H9 (cell line): Measurements from ENCODE around the gene HLA-G. TPM values are rescaled to one million over a fixed set of nuclear protein-coding genes. Genes with fewer than 3 reads are reported as not detected.

Experiments used
- DNase-seq: peaks from one replicate; pipeline ENCODE4 v3.0.0-alpha.2; 2017
- H2AFZ ChIP-seq: one replicate; pipeline ENCODE4 v1.6.1; 2013; ENCODE audit warnings: mild to moderate bottlenecking, low read length, control low read depth, moderate library complexity
- H2AK5ac ChIP-seq: 2 replicates; pipeline ENCODE4 v1.6.1; 2013; ENCODE audit warnings: low read length, control low read depth, mixed read lengths; ENCODE audit not compliant: insufficient read length
- H2BK120ac ChIP-seq: one replicate; pipeline ENCODE4 v1.6.1; 2013; ENCODE audit warnings: low read depth, mild to moderate bottlenecking, low read length, control low read depth, inconsistent platforms; ENCODE audit not compliant: poor library complexity, severe bottlenecking
- H2BK12ac ChIP-seq: 2 replicates; pipeline ENCODE4 v1.6.1; 2013; ENCODE audit warnings: low read length, control low read depth, mixed read lengths, low read depth; ENCODE audit not compliant: insufficient read length
- H2BK15ac ChIP-seq: 2 replicates; pipeline ENCODE4 v1.6.1; 2013; ENCODE audit warnings: low read depth, low read length, control low read depth
- H2BK20ac ChIP-seq: one replicate; pipeline ENCODE4 v1.6.1; 2013; ENCODE audit warnings: low read depth, mild to moderate bottlenecking, low read length, control low read depth, inconsistent platforms; ENCODE audit not compliant: poor library complexity, severe bottlenecking
- H2BK5ac ChIP-seq: 2 replicates; pipeline ENCODE4 v1.6.1; 2013; ENCODE audit warnings: low read length, control low read depth, mixed read lengths; ENCODE audit not compliant: insufficient read length
- H3K14ac ChIP-seq: 2 replicates; pipeline ENCODE4 v1.6.1; 2013; ENCODE audit warnings: low read length, control low read depth; ENCODE audit not compliant: insufficient read depth
- H3K18ac ChIP-seq: 2 replicates; pipeline ENCODE4 v1.6.1; 2013; ENCODE audit warnings: low read depth, mild to moderate bottlenecking, mixed read lengths, low read length, control low read depth; ENCODE audit not compliant: insufficient read length
- H3K23ac ChIP-seq: 2 replicates; pipeline ENCODE4 v1.6.1; 2013; ENCODE audit warnings: low read length, control low read depth, mixed read lengths, low read depth; ENCODE audit not compliant: insufficient read length
- H3K23me2 ChIP-seq: 2 replicates; pipeline ENCODE4 v1.6.1; 2013; ENCODE audit warnings: low read depth, mild to moderate bottlenecking, mixed read lengths, low read length, control low read depth; ENCODE audit not compliant: insufficient read length, poor library complexity, severe bottlenecking
- H3K27ac ChIP-seq: 2 replicates; pipeline ENCODE4 v1.5.1; 2013; ENCODE audit warnings: low read length, control low read depth, mixed read lengths, low read depth; ENCODE audit not compliant: insufficient read length
- H3K27me3 ChIP-seq: 2 replicates; pipeline ENCODE4 v1.6.1; 2013; ENCODE audit warnings: low read length, control low read depth, inconsistent platforms; ENCODE audit not compliant: insufficient read depth
- H3K4ac ChIP-seq: 2 replicates; pipeline ENCODE4 v1.6.1; 2013; ENCODE audit warnings: low read depth, mild to moderate bottlenecking, control low read depth, inconsistent platforms, low read length, moderate library complexity
- H3K4me1 ChIP-seq: 2 replicates; pipeline ENCODE4 v1.6.1; 2013; ENCODE audit warnings: low read length, control low read depth, inconsistent platforms; ENCODE audit not compliant: insufficient read depth
- H3K4me2 ChIP-seq: 2 replicates; pipeline ENCODE4 v1.6.1; 2013; ENCODE audit warnings: low read length, control low read depth, mixed read lengths; ENCODE audit not compliant: insufficient read length, insufficient read depth
- H3K56ac ChIP-seq: 2 replicates; pipeline ENCODE4 v1.6.1; 2013; ENCODE audit warnings: low read depth, mild to moderate bottlenecking, mixed read lengths, low read length, control low read depth; ENCODE audit not compliant: insufficient read length
- H3K79me1 ChIP-seq: 2 replicates; pipeline ENCODE4 v1.6.1; 2013; ENCODE audit warnings: low read depth, mild to moderate bottlenecking, moderate library complexity, low read length, control low read depth, inconsistent platforms; ENCODE audit not compliant: insufficient read depth, poor library complexity, severe bottlenecking
- H3K79me2 ChIP-seq: 2 replicates; pipeline ENCODE4 v1.6.1; 2013; ENCODE audit warnings: low read length, control low read depth, inconsistent platforms; ENCODE audit not compliant: insufficient read depth
- H3K9ac ChIP-seq: 2 replicates; pipeline ENCODE4 v1.6.1; 2013; ENCODE audit warnings: low read length, control low read depth, mixed read lengths; ENCODE audit not compliant: insufficient read length; ENCODE audit errors: extremely low read depth
- H3K9me3 ChIP-seq: one replicate; pipeline ENCODE4 v1.6.1; 2013; ENCODE audit warnings: low read depth, low read length, inconsistent platforms; ENCODE audit not compliant: control insufficient read depth
- H3T11ph ChIP-seq: one replicate; pipeline ENCODE4 v1.6.1; 2013; ENCODE audit warnings: mild to moderate bottlenecking, low read length, control low read depth, inconsistent platforms
- H4K20me1 ChIP-seq: one replicate; pipeline ENCODE4 v1.6.1; 2013; ENCODE audit not compliant: control insufficient read depth, insufficient read length, insufficient read depth
- H4K5ac ChIP-seq: 2 replicates; pipeline ENCODE4 v1.6.1; 2013; ENCODE audit warnings: low read depth, mild to moderate bottlenecking, mixed read lengths, low read length, control low read depth; ENCODE audit not compliant: insufficient read length
- H4K8ac ChIP-seq: replicated peaks from 2 replicates; pipeline ENCODE4 v1.6.1; 2013; ENCODE audit warnings: low read length, control low read depth, mixed read lengths, low read depth; ENCODE audit not compliant: insufficient read length
- H4K91ac ChIP-seq: 2 replicates; pipeline ENCODE4 v1.6.1; 2013; ENCODE audit warnings: low read depth, mild to moderate bottlenecking, moderate library complexity, mixed read lengths, low read length, control low read depth; ENCODE audit not compliant: insufficient read length
- H3K27ac Mint-ChIP-seq, 3 experiments: 2 replicates in 2 of 3; 3 replicates in 1 of 3; pipeline ENCODE4 v1.8.0; 2020 to 2021; ENCODE audit warnings: mixed read lengths in 3 of 3, mild to moderate bottlenecking in 1 of 3, moderate library complexity in 1 of 3
- H3K27me3 Mint-ChIP-seq: 2 replicates; pipeline ENCODE4 v1.8.0; 2021; ENCODE audit warnings: low read depth, mild to moderate bottlenecking, moderate library complexity, mixed read lengths
- H3K36me3 Mint-ChIP-seq, 3 experiments: 2 replicates in 2 of 3; 3 replicates in 1 of 3; pipeline ENCODE4 v1.8.0; 2020 to 2021; ENCODE audit warnings: low read depth in 3 of 3, mixed read lengths in 3 of 3; ENCODE audit not compliant: insufficient read depth in 1 of 3
- H3K4me1 Mint-ChIP-seq, 2 experiments: 2 replicates each; pipeline ENCODE4 v1.8.0; 2020; ENCODE audit warnings: mixed read lengths in 2 of 2
- H3K4me3 Mint-ChIP-seq, 2 experiments: 2 replicates in 1 of 2; 3 replicates in 1 of 2; pipeline ENCODE4 v1.8.0; 2020 to 2021; ENCODE audit warnings: mild to moderate bottlenecking in 2 of 2, mixed read lengths in 2 of 2, moderate library complexity in 1 of 2
- H3K9me3 Mint-ChIP-seq, 2 experiments: 2 replicates in 1 of 2; 3 replicates in 1 of 2; pipeline ENCODE4 v1.8.0; 2020; ENCODE audit warnings: mild to moderate bottlenecking in 2 of 2, mixed read lengths in 2 of 2, moderate library complexity in 1 of 2
- total RNA-seq: library from RNA; stranded (reverse); gene quantifications from 2 replicates; pipeline ENCODE4 v1.2.1, GENCODE V29; 2021
- TF ChIP-seq, protein P1 (sequence below): fragments of 200-600 bp; sonication (generic); conservative IDR thresholded peaks from 3 replicates; pipeline ENCODE4 v1.8.0; 2021; ENCODE audit warnings: antibody characterized with exemption, mild to moderate bottlenecking

The HLA-G gene
- total RNA-seq, 1 experiment from 2014 or later = 2.7 TPM

DNA sequence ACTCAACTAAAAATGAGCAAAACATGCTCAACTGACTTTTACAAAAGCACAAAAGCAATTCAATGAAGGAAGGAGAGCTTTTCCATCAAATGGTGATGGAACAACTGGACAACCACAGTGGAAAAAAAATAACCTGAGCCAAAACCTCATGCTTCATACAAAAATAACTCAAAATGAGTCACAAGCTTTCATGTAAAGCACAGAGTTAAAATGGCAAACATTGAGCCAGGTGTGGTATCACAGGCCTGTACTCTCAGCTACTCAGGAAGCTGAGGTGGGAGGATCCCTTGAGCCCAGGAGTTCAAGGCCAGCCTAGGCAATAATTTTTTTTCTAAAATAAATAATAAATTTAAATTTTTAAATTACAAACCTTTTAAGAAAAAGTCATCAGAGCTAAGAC is 18.4 kb upstream of the HLA-G start:
- Histone ChIP-seq H3K4me1 (no peaks in the 10 kb centered on the region), H2BK5ac (no peak overlapping the region), H4K20me1 (no peaks in the 10 kb centered on the region), H3K79me2 (no peaks in the 10 kb centered on the region), H3K27ac (no peak overlapping the region), H3K79me1 (no peaks in the 10 kb centered on the region), H2BK20ac (no peak overlapping the region), H3K56ac (no peak overlapping the region), H2AK5ac (no peak overlapping the region), H3K14ac (no peak overlapping the region), H3T11ph (no peak overlapping the region), H3K9me3 (no peaks in the 10 kb centered on the region), H3K9ac (no peak overlapping the region), H4K5ac (no peak overlapping the region), H3K23me2 (no peaks in the 10 kb centered on the region), H3K23ac (no peak overlapping the region), H2AFZ (no peak overlapping the region), H2BK12ac (no peak overlapping the region), H3K27me3 (no peaks in the 10 kb centered on the region), H3K4ac (no peak overlapping the region), H4K91ac (no peak overlapping the region), H4K8ac (no peak overlapping the region), H3K4me2 (no peak overlapping the region), H2BK15ac (no peak overlapping the region), H2BK120ac (no peak overlapping the region), H3K18ac (no peak overlapping the region)
- H3K4me1 Mint-ChIP-seq = no peaks in the 10 kb centered on the region
- peaks cover 0 to 1% of the 10 kb centered on the region in 2 experiments; a peak in 1 of 5 replicates for H3K9me3 Mint-ChIP-seq
- TF ChIP-seq, protein P1, sequence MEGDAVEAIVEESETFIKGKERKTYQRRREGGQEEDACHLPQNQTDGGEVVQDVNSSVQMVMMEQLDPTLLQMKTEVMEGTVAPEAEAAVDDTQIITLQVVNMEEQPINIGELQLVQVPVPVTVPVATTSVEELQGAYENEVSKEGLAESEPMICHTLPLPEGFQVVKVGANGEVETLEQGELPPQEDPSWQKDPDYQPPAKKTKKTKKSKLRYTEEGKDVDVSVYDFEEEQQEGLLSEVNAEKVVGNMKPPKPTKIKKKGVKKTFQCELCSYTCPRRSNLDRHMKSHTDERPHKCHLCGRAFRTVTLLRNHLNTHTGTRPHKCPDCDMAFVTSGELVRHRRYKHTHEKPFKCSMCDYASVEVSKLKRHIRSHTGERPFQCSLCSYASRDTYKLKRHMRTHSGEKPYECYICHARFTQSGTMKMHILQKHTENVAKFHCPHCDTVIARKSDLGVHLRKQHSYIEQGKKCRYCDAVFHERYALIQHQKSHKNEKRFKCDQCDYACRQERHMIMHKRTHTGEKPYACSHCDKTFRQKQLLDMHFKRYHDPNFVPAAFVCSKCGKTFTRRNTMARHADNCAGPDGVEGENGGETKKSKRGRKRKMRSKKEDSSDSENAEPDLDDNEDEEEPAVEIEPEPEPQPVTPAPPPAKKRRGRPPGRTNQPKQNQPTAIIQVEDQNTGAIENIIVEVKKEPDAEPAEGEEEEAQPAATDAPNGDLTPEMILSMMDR = no peak
- no peak for DNase-seq
- peaks cover 20% of the 10 kb centered on the region for H3K27me3 Mint-ChIP-seq
- no peaks in the 10 kb centered on the region for H3K36me3 Mint-ChIP-seq
- H3K4me3 Mint-ChIP-seq = no peak overlapping the region
- H3K27ac Mint-ChIP-seq = no peak overlapping the region
